NCI-H69 (cell line): Measurements from ENCODE around the gene GRIP1.

Experiments
- DNase-seq: peaks from one replicate; lab custom pipeline; 2025; lab: John Stamatoyannopoulos, UW

Gene GRIP1

GRCh38 chr12:66380769-66381535 is 297.9 kb downstream of the GRIP1 start:
- DNase-seq, result no peak

GRCh38 chr12:66379616-66380015 is 299.3 kb downstream of the GRIP1 start:
- no peak for DNase-seq

GRCh38 chr12:66375560-66375959 is 303.3 kb downstream of the GRIP1 start:
- DNase-seq, result no peak

GRCh38 chr12:66371982-66372381 is 306.9 kb downstream of the GRIP1 start:
- DNase-seq, result no peak

- no peak for DNase-seq
Measured at GRCh38 chr12:66367015-66367667, 311.7 kb downstream of the GRIP1 start.

- no peak for DNase-seq
Measured at GRCh38 chr12:66365718-66366490, 313.0 kb downstream of the GRIP1 start.

GRCh38 chr12:66361703-66362102 is 317.2 kb downstream of the GRIP1 start:
- DNase-seq, result no peak

GRCh38 chr12:66359300-66359699 is 319.6 kb downstream of the GRIP1 start:
- DNase-seq, result no peak

- DNase-seq, result peak; percentile 47
Measured at GRCh38 chr12:66354291-66354690, 324.6 kb downstream of the GRIP1 start.

- no peak for DNase-seq
Measured at GRCh38 chr12:66352899-66353298, 326.0 kb downstream of the GRIP1 start.

GRCh38 chr12:66352197-66352596 is 326.7 kb downstream of the GRIP1 start:
- DNase-seq, result peak; percentile 35

- no peak for DNase-seq
Measured at GRCh38 chr12:66351301-66351700, 327.6 kb downstream of the GRIP1 start.

GRCh38 chr12:66345956-66346355 is 332.9 kb downstream of the GRIP1 start:
- DNase-seq, result no peak

GRCh38 chr12:66345212-66345611 is 333.7 kb downstream of the GRIP1 start:
- DNase-seq, result no peak

- DNase-seq, result no peak
Measured at GRCh38 chr12:66341126-66341525, 337.8 kb downstream of the GRIP1 start.

GRCh38 chr12:66340131-66340530 is 338.7 kb downstream of the GRIP1 start:
- DNase-seq, result no peak

- DNase-seq, result no peak
Measured at GRCh38 chr12:66337381-66338010, 341.4 kb downstream of the GRIP1 start.

GRCh38 chr12:66335746-66336145 is 343.1 kb downstream of the GRIP1 start:
- DNase-seq, result no peak

- no peak for DNase-seq
Measured at GRCh38 chr12:66331814-66332213, 347.1 kb downstream of the GRIP1 start.

GRCh38 chr12:66331016-66331415 is 347.9 kb downstream of the GRIP1 start:
- no peak for DNase-seq

- DNase-seq, result no peak
Measured at GRCh38 chr12:66329941-66330340, 348.9 kb downstream of the GRIP1 start.

GRCh38 chr12:66323017-66323416 is 355.9 kb downstream of the GRIP1 start:
- DNase-seq, result no peak
